ENCODE data around the gene SLC6A19. TPM values are rescaled to one million over a fixed set of nuclear protein-coding genes. Genes with fewer than 3 reads are reported as not detected.

Gene SLC6A19
- total and polyA plus RNA-seq, 4 donors = 0.17 to 4.9 (median 0.91) TPM

- Histone ChIP-seq H3K27me3 (ENCODE audit: control insufficient read depth in 4 of 4, insufficient read depth in 4 of 4, low read length in 3 of 4) (no peaks in the 10 kb centered on the region), H3K36me3 (ENCODE audit: control insufficient read depth in 4 of 4, insufficient read depth in 3 of 4, low read depth in 1 of 4, low read length in 3 of 4) (no peaks in the 10 kb centered on the region), H3K9me3 (ENCODE audit: control insufficient read depth in 4 of 4, low read length in 3 of 4) (peaks cover 0 to 2% (median 0%) of the 10 kb centered on the region in 4 donors), H3K9ac (ENCODE audit: low read depth in 1 of 2, low read length in 2 of 2) (no peak overlapping the region), H3K4me3 (ENCODE audit: low read depth in 1 of 3, low read length in 3 of 3) (no peak overlapping the region), H3K4me1 (ENCODE audit: control insufficient read depth in 4 of 4, insufficient read depth in 4 of 4, low read length in 3 of 4) (no peaks in the 10 kb centered on the region), H3K27ac (ENCODE audit: low read depth in 1 of 2, low read length in 2 of 2) (no peak overlapping the region)
- DNase-seq (ENCODE audit: low spot score) = no peak
- TF ChIP-seq TAF1 (conservative IDR thresholded peaks at IDR 0.05) = no peak
- TF ChIP-seq GABPA (IDR thresholded peaks at IDR 0.05 in 1 of 2, conservative IDR thresholded peaks at IDR 0.05 in 1 of 2) = no peak
- no peak for TF ChIP-seq JUND (IDR thresholded peaks at IDR 0.05)
- TF ChIP-seq, protein P1, sequence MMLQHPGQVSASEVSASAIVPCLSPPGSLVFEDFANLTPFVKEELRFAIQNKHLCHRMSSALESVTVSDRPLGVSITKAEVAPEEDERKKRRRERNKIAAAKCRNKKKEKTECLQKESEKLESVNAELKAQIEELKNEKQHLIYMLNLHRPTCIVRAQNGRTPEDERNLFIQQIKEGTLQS (IDR thresholded peaks at IDR 0.05) = no peak
- 82% methylated on average over 38 of the region's 38 CpGs for WGBS
Observed at GRCh38 chr5:1219098-1219767, 17.8 kb downstream of the SLC6A19 start.

GRCh38 chr5:1219768-1220100, 18.3 kb downstream of the SLC6A19 start:
- H3K27ac ChIP-seq (ENCODE audit: low read depth in 1 of 2, low read length in 2 of 2) = no peak overlapping the region
- peaks cover 0 to 2% (median 0%) of the 10 kb centered on the region in 4 donors for H3K9me3 ChIP-seq (ENCODE audit: control insufficient read depth in 4 of 4, low read length in 3 of 4)
- TF ChIP-seq CTCF (IDR thresholded peaks at IDR 0.05; ENCODE audit: low read depth, low read length, missing input control) (no peak), GABPA (IDR thresholded peaks at IDR 0.05 in 1 of 2, conservative IDR thresholded peaks at IDR 0.05 in 1 of 2) (no peak), ZBTB33 (IDR thresholded peaks at IDR 0.05) (no peak), TAF1 (conservative IDR thresholded peaks at IDR 0.05) (no peak), EGR1 (IDR thresholded peaks at IDR 0.05; ENCODE audit: low read depth in 2 of 2) (no peak), RXRA (IDR thresholded peaks at IDR 0.05) (no peak), SP1 (IDR thresholded peaks at IDR 0.05) (no peak), FOXA2 (IDR thresholded peaks at IDR 0.05) (no peak), YY1 (IDR thresholded peaks at IDR 0.05) (no peak), REST (IDR thresholded peaks at IDR 0.05) (no peak), RAD21 (IDR thresholded peaks at IDR 0.05) (no peak), HNF4A (conservative IDR thresholded peaks at IDR 0.05) (no peak)
- TF ChIP-seq, protein P1 (IDR thresholded peaks at IDR 0.05) = no peak
- TF ChIP-seq, protein P2, sequence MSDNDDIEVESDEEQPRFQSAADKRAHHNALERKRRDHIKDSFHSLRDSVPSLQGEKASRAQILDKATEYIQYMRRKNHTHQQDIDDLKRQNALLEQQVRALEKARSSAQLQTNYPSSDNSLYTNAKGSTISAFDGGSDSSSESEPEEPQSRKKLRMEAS (IDR thresholded peaks at IDR 0.05) = no peak
- H3K9ac ChIP-seq (ENCODE audit: low read depth in 1 of 2, low read length in 2 of 2) = no peak overlapping the region
- H3K27me3 ChIP-seq (ENCODE audit: control insufficient read depth in 4 of 4, insufficient read depth in 4 of 4, low read length in 3 of 4) = no peaks in the 10 kb centered on the region
- no peaks in the 10 kb centered on the region for H3K36me3 ChIP-seq (ENCODE audit: control insufficient read depth in 4 of 4, insufficient read depth in 3 of 4, low read depth in 1 of 4, low read length in 3 of 4)
- WGBS = 90% methylated on average over 11 of the region's 11 CpGs
- H3K4me3 ChIP-seq (ENCODE audit: low read depth in 1 of 3, low read length in 3 of 3) = no peak overlapping the region
- no peaks in the 10 kb centered on the region for H3K4me1 ChIP-seq (ENCODE audit: control insufficient read depth in 4 of 4, insufficient read depth in 4 of 4, low read length in 3 of 4)
- DNase-seq (ENCODE audit: low spot score) = no peak
